ENCODE measurements around the gene MCRIP2. TPM values are rescaled to one million over a fixed set of nuclear protein-coding genes. Genes with fewer than 3 reads are reported as not detected.
A peak's percentile ranks its signal among the peaks of the same experiment; 100 is the strongest.

MCRIP2 gene
- total RNA-seq, 1 experiment from 2014 or later, result 44.6 TPM

- H3K9me3 Mint-ChIP-seq (ENCODE audit: unreplicated experiment), result no peaks in the 10 kb centered on the region
- H3K27me3 Mint-ChIP-seq (ENCODE audit: insufficient read depth, unreplicated experiment), result no peaks in the 10 kb centered on the region
- ChIA-PET POLR2A (interaction anchor here (0.6 to 4.7 kb wide), 12 partner anchors 9 to 102 kb away, joined by 3 to 53 read pairs (median 4); partner anchors contain the start of genes METRN, METTL26, RAB40C and STUB1), CTCF (interaction anchor here (0.5 to 1.5 kb wide), 2 partner anchors 35 to 241 kb away, joined by 3 to 6 read pairs; no protein-coding TSS in a partner anchor)
- H3K27ac Mint-ChIP-seq (ENCODE audit: low read depth, unreplicated experiment), result no peak overlapping the region
- intact Hi-C loops (cut with micrococcal nuclease), result no loop called here
- no peak for TF ChIP-seq CTCF (IDR thresholded peaks at IDR 0.05; ENCODE audit: unreplicated experiment)
- DNase-seq (ENCODE audit: unreplicated experiment), result peak; percentile 95
- peaks cover 23% of the 10 kb centered on the region for H3K4me1 Mint-ChIP-seq (ENCODE audit: insufficient read depth, unreplicated experiment)
- peaks cover 27% of the 10 kb centered on the region for H3K36me3 Mint-ChIP-seq (ENCODE audit: insufficient read depth, unreplicated experiment)
- no TSS peak for BruUV-seq (replicated peaks)
- H3K4me3 Mint-ChIP-seq (ENCODE audit: unreplicated experiment), result no peak overlapping the region
Measured at GRCh38 chr16:627454-628239, 14.0 kb upstream of the MCRIP2 start.

GRCh38 chr16:628321-629061, 13.1 kb upstream of the MCRIP2 start:
- Mint-ChIP-seq H3K4me1 (ENCODE audit: insufficient read depth, unreplicated experiment) (peaks cover 23% of the 10 kb centered on the region), H3K4me3 (ENCODE audit: unreplicated experiment) (peak overlapping the region; percentile 28), H3K36me3 (ENCODE audit: insufficient read depth, unreplicated experiment) (peaks cover 26% of the 10 kb centered on the region), H3K27ac (ENCODE audit: low read depth, unreplicated experiment) (peak overlapping the region; percentile 82), H3K9me3 (ENCODE audit: unreplicated experiment) (no peaks in the 10 kb centered on the region), H3K27me3 (ENCODE audit: insufficient read depth, unreplicated experiment) (no peaks in the 10 kb centered on the region)
- BruUV-seq (replicated peaks), result no TSS peak
- POLR2A ChIA-PET, result interaction anchor here (0.6 to 4.7 kb wide), 3 partner anchors 8 to 36 kb away, joined by 4 to 53 read pairs (median 25); partner anchors contain the start of genes METTL26 and RAB40C
- intact Hi-C loops (cut with micrococcal nuclease), result no loop called here
- no peak for DNase-seq (ENCODE audit: unreplicated experiment)
- CTCF ChIA-PET, result interaction anchor here (0.6 to 1.5 kb wide), 2 partner anchors 20 to 36 kb away, joined by 3 to 6 read pairs; no protein-coding TSS in a partner anchor
- TF ChIP-seq CTCF (IDR thresholded peaks at IDR 0.05; ENCODE audit: unreplicated experiment), result no peak

- BruUV-seq (replicated peaks), result no TSS peak
- H3K27me3 Mint-ChIP-seq (ENCODE audit: insufficient read depth, unreplicated experiment), result no peaks in the 10 kb centered on the region
- H3K9me3 Mint-ChIP-seq (ENCODE audit: unreplicated experiment), result no peaks in the 10 kb centered on the region
- TF ChIP-seq CTCF (IDR thresholded peaks at IDR 0.05; ENCODE audit: unreplicated experiment), result no peak
- H3K36me3 Mint-ChIP-seq (ENCODE audit: insufficient read depth, unreplicated experiment), result peaks cover 26% of the 10 kb centered on the region
- peak overlapping the region; percentile 82 for H3K27ac Mint-ChIP-seq (ENCODE audit: low read depth, unreplicated experiment)
- ChIA-PET CTCF (interaction anchor here (0.6 kb wide), 1 partner anchor 19 kb away, joined by 3 read pairs; no protein-coding TSS in a partner anchor), POLR2A (interaction anchor here (4.7 kb wide), 1 partner anchor 37 kb away, joined by 53 read pairs; the partner anchor contains the start of gene RAB40C)
- intact Hi-C loops (cut with micrococcal nuclease), result no loop called here
- no peak overlapping the region for H3K4me3 Mint-ChIP-seq (ENCODE audit: unreplicated experiment)
- peaks cover 23% of the 10 kb centered on the region for H3K4me1 Mint-ChIP-seq (ENCODE audit: insufficient read depth, unreplicated experiment)
- no peak for DNase-seq (ENCODE audit: unreplicated experiment)
Measured at GRCh38 chr16:629185-629832, 12.3 kb upstream of the MCRIP2 start.
